ENCODE results near the gene UNG. TPM values are rescaled to one million over a fixed set of nuclear protein-coding genes. Genes with fewer than 3 reads are reported as not detected.

Gene UNG
- total and polyA plus RNA-seq, 9 donors: 13.5 to 34.2 (median 21.5) TPM

GRCh38 chr12:109115758-109116610, 18.6 kb downstream of the UNG start, which contains the start of gene ACACB:
ACACB (plus strand) TSS chr12:109116587; CDS start chr12:109139406, 22,819 bp downstream.
- Histone ChIP-seq H3K27ac (no peak within 1 kb of the TSS), H3K4me3 (no peak within 1 kb of the TSS), H3K27me3 (no peaks in the 10 kb centered on the region), H3K9me3 (no peaks in the 10 kb centered on the region), H3K4me1 (ENCODE audit: insufficient read depth) (peaks cover 17% of the 10 kb centered on the region), H3K36me3 (no peaks in the 10 kb centered on the region)
- intact Hi-C loops (cut with DNase I): loop anchor here in 1 of 4 donors (10.0 kb wide), 1 partner anchor 269 kb away; no protein-coding TSS in a partner anchor
- no peak for TF ChIP-seq POLR2A (IDR thresholded peaks at IDR 0.05)
- no peak for TF ChIP-seq EP300 (IDR thresholded peaks at IDR 0.05)
- TF ChIP-seq CTCF (IDR thresholded peaks at IDR 0.05): no peak
- WGBS, 3 donors: 56 to 63% (median 61%) methylated on average over 14 of the region's 14 CpGs
- peak in 4 of 5 donors; percentile 43 to 75 (median 52) for DNase-seq

GRCh38 chr12:109116611-109116949, 19.2 kb downstream of the UNG start:
- no peak for DNase-seq
- intact Hi-C loops (cut with DNase I): loop anchor here in 1 of 4 donors (10.0 kb wide), 1 partner anchor 268 kb away; no protein-coding TSS in a partner anchor
- TF ChIP-seq EP300 (IDR thresholded peaks at IDR 0.05) (no peak), CTCF (IDR thresholded peaks at IDR 0.05) (no peak), POLR2A (IDR thresholded peaks at IDR 0.05) (no peak)
- no peak overlapping the region for H3K27ac ChIP-seq
- H3K27me3 ChIP-seq: no peaks in the 10 kb centered on the region
- no peak overlapping the region for H3K4me3 ChIP-seq
- no peaks in the 10 kb centered on the region for H3K36me3 ChIP-seq
- 86 to 88% (median 87%) methylated on average over 12 of the region's 12 CpGs for WGBS, 3 donors
- peaks cover 17% of the 10 kb centered on the region for H3K4me1 ChIP-seq (ENCODE audit: insufficient read depth)
- no peaks in the 10 kb centered on the region for H3K9me3 ChIP-seq

GRCh38 chr12:109120095-109120494, 22.7 kb downstream of the UNG start:
- Histone ChIP-seq H3K27ac (no peak overlapping the region), H3K9me3 (no peaks in the 10 kb centered on the region), H3K27me3 (no peaks in the 10 kb centered on the region), H3K36me3 (no peaks in the 10 kb centered on the region), H3K4me3 (no peak overlapping the region), H3K4me1 (ENCODE audit: insufficient read depth) (peaks cover 12% of the 10 kb centered on the region)
- DNase-seq: no peak
- TF ChIP-seq POLR2A (IDR thresholded peaks at IDR 0.05) (no peak), EP300 (IDR thresholded peaks at IDR 0.05) (no peak), CTCF (IDR thresholded peaks at IDR 0.05) (no peak)
- intact Hi-C loops (cut with DNase I): no loop called here
- 68 to 76% (median 69%) methylated on average over 2 of the region's 2 CpGs for WGBS, 3 donors

GRCh38 chr12:109120557-109120956, 23.2 kb downstream of the UNG start:
- DNase-seq: no peak
- no peaks in the 10 kb centered on the region for H3K36me3 ChIP-seq
- TF ChIP-seq POLR2A (IDR thresholded peaks at IDR 0.05): no peak
- TF ChIP-seq CTCF (IDR thresholded peaks at IDR 0.05): no peak
- 72 to 81% (median 76%) methylated on average over 4 of the region's 4 CpGs for WGBS, 3 donors
- no peaks in the 10 kb centered on the region for H3K9me3 ChIP-seq
- H3K27ac ChIP-seq: no peak overlapping the region
- peaks cover 11% of the 10 kb centered on the region for H3K4me1 ChIP-seq (ENCODE audit: insufficient read depth)
- no peaks in the 10 kb centered on the region for H3K27me3 ChIP-seq
- H3K4me3 ChIP-seq: no peak overlapping the region
- intact Hi-C loops (cut with DNase I): no loop called here

Data from ovary (tissue), 9 donors.